Embryonic facial prominence (tissue), 1 donor: ENCODE results near the gene ABCB11.

Experiments used
- DNase-seq: peaks from one replicate; pipeline ENCODE4 v3.0.0-alpha.2; 2016; ENCODE audit errors: extremely low spot score

Gene ABCB11

GRCh38 chr2:168930242-168930641, 100.9 kb downstream of the ABCB11 start:
- no peak for DNase-seq

GRCh38 chr2:168929031-168929430, 102.1 kb downstream of the ABCB11 start:
- no peak for DNase-seq

GRCh38 chr2:168928113-168928831, 102.9 kb downstream of the ABCB11 start:
- no peak for DNase-seq

- DNase-seq: no peak
Observed at GRCh38 chr2:168926621-168927386, 104.3 kb downstream of the ABCB11 start.

GRCh38 chr2:168920504-168921157, 110.5 kb downstream of the ABCB11 start:
- no peak for DNase-seq

- no peak for DNase-seq
Observed at GRCh38 chr2:168916331-168916675, 114.8 kb downstream of the ABCB11 start.

GRCh38 chr2:168915441-168916330, 115.4 kb downstream of the ABCB11 start:
- DNase-seq: no peak

- DNase-seq: no peak
Observed at GRCh38 chr2:168913495-168913894, 117.6 kb downstream of the ABCB11 start.

GRCh38 chr2:168912901-168913369, 118.2 kb downstream of the ABCB11 start:
- DNase-seq: no peak

GRCh38 chr2:168912466-168912865, 118.7 kb downstream of the ABCB11 start:
- no peak for DNase-seq

- DNase-seq: no peak
Observed at GRCh38 chr2:168910330-168910729, 120.8 kb downstream of the ABCB11 start.

GRCh38 chr2:168907940-168908662, 123.0 kb downstream of the ABCB11 start:
- DNase-seq: no peak

GRCh38 chr2:168904358-168904757, 126.8 kb downstream of the ABCB11 start:
- DNase-seq: no peak

- DNase-seq: no peak
Observed at GRCh38 chr2:168903888-168904287, 127.2 kb downstream of the ABCB11 start.

- no peak for DNase-seq
Observed at GRCh38 chr2:168901003-168901402, 130.1 kb downstream of the ABCB11 start, which contains the start of gene G6PC2. G6PC2 (plus strand) TSS chr2:168901291; CDS start chr2:168901332, 41 bp downstream.

GRCh38 chr2:168897449-168897848, 133.7 kb downstream of the ABCB11 start:
- DNase-seq: no peak

GRCh38 chr2:168896783-168897182, 134.3 kb downstream of the ABCB11 start:
- no peak for DNase-seq

GRCh38 chr2:168895771-168896170, 135.4 kb downstream of the ABCB11 start:
- DNase-seq: no peak

- no peak for DNase-seq
Observed at GRCh38 chr2:168894720-168895119, 136.4 kb downstream of the ABCB11 start.

- DNase-seq: no peak
Observed at GRCh38 chr2:168894101-168894500, 137.0 kb downstream of the ABCB11 start.

GRCh38 chr2:168892327-168892726, 138.8 kb downstream of the ABCB11 start:
- DNase-seq: no peak
